Astrocyte of the hippocampus (primary cell): ENCODE results near the gene MAP7D1.

ENCODE experiments used
- DNase-seq: peaks from one replicate; pipeline ENCODE4 v3.0.0; 2011; ENCODE audit warnings: low read depth, low spot score

Gene MAP7D1

GRCh38 chr1:36155408-36156328 lies at the start of gene MAP7D1:
MAP7D1 (plus strand) TSS chr1:36156160; CDS start chr1:36156418, 258 bp downstream.
- DNase-seq = peak; percentile 95

- no peak for DNase-seq
Measured at GRCh38 chr1:36106269-36106668, 49.7 kb upstream of the MAP7D1 start.

GRCh38 chr1:36107394-36107793 lies 48.6 kb upstream of the MAP7D1 start:
- DNase-seq = no peak

GRCh38 chr1:36108314-36108713 lies 47.6 kb upstream of the MAP7D1 start:
- DNase-seq = peak; percentile 53

GRCh38 chr1:36109041-36109679 lies 46.8 kb upstream of the MAP7D1 start:
- DNase-seq = peak; percentile 94

- DNase-seq = no peak
Measured at GRCh38 chr1:36111151-36111550, 44.8 kb upstream of the MAP7D1 start.

GRCh38 chr1:36112823-36113222 lies 43.1 kb upstream of the MAP7D1 start:
- DNase-seq = no peak

- DNase-seq = no peak
Measured at GRCh38 chr1:36114371-36114770, 41.6 kb upstream of the MAP7D1 start.

- peak; percentile 97 for DNase-seq
Measured at GRCh38 chr1:36115200-36115669, 40.7 kb upstream of the MAP7D1 start.

- peak; percentile 60 for DNase-seq
Measured at GRCh38 chr1:36115931-36116330, 40.0 kb upstream of the MAP7D1 start.

- no peak for DNase-seq
Measured at GRCh38 chr1:36116901-36117300, 39.1 kb upstream of the MAP7D1 start.

- DNase-seq = no peak
Measured at GRCh38 chr1:36118447-36119204, 37.3 kb upstream of the MAP7D1 start.

GRCh38 chr1:36119456-36119855 lies 36.5 kb upstream of the MAP7D1 start:
- DNase-seq = peak; percentile 67

GRCh38 chr1:36122062-36123030 lies 33.6 kb upstream of the MAP7D1 start:
- DNase-seq = no peak

GRCh38 chr1:36123356-36123755 lies 32.6 kb upstream of the MAP7D1 start:
- no peak for DNase-seq

GRCh38 chr1:36124404-36125128 lies 31.4 kb upstream of the MAP7D1 start:
- DNase-seq = no peak

GRCh38 chr1:36125129-36125991 lies 30.6 kb upstream of the MAP7D1 start, which contains the start of gene COL8A2:
COL8A2 (minus strand) TSS chr1:36125222; CDS start chr1:36100242, 24,980 bp downstream.
- peak; percentile 47 for DNase-seq

- no peak for DNase-seq
Measured at GRCh38 chr1:36126005-36126716, 29.8 kb upstream of the MAP7D1 start.
